Measurements from ENCODE around the gene GCC2.

DNA sequence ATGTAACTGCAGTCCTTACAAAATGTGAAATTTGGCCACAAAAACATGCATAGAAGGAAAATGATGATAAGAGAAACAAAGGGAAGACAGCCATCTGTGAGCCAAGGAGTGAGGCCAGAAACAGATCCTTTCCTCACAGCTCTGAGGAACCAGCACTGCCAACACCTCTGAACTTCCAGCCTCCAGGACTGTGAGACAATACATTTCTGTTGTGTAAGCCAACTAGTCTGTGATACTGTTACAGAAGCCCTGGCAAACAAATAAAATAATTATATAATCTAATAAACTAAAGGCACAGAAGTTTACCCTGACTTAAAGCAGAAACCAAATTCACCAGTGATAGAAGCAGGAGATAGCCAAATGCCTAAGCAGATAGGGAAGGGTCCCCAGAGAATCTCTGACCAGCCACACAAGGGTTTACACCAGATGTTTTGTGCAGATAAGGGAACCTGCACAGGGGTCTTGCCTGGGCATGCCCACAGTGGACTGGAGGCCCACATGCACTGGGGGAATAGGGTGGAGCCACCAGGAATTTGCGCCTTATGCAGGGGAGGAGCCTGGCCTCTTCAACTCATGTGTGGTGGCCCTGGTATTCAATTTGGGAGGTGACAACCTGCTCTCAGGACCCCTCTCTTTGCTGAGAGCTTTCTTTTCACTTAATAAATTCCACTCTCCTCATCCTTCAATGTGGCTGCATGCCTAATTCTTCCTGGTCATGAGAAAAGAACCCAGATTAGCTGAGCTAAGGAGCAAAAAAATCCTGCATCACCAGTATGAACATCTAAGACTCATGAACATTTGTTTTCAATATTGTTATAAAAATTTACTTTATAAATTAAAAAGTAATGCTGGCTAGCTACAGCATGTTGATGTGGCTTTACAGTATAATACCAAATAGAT lies 3.8 kb upstream of the GCC2 start:
- TF ChIP-seq, protein P1, sequence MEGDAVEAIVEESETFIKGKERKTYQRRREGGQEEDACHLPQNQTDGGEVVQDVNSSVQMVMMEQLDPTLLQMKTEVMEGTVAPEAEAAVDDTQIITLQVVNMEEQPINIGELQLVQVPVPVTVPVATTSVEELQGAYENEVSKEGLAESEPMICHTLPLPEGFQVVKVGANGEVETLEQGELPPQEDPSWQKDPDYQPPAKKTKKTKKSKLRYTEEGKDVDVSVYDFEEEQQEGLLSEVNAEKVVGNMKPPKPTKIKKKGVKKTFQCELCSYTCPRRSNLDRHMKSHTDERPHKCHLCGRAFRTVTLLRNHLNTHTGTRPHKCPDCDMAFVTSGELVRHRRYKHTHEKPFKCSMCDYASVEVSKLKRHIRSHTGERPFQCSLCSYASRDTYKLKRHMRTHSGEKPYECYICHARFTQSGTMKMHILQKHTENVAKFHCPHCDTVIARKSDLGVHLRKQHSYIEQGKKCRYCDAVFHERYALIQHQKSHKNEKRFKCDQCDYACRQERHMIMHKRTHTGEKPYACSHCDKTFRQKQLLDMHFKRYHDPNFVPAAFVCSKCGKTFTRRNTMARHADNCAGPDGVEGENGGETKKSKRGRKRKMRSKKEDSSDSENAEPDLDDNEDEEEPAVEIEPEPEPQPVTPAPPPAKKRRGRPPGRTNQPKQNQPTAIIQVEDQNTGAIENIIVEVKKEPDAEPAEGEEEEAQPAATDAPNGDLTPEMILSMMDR (IDR thresholded peaks at IDR 0.05) = no peak
- TF ChIP-seq EP300 (IDR thresholded peaks at IDR 0.05) (no peak), POLR2A (IDR thresholded peaks at IDR 0.05) (no peak)

Measured in tibial nerve (tissue), 4 donors.